ENCODE results near the gene PALM3.

GRCh38 chr19:14030997-14031718 lies 30.7 kb downstream of the PALM3 start:
- TF ChIP-seq CTCF (IDR thresholded peaks at IDR 0.05) (no peak), POLR2A (IDR thresholded peaks at IDR 0.05) (no peak)
